H9 (cell line): Measurements from ENCODE around the gene NRXN3. TPM values are rescaled to one million over a fixed set of nuclear protein-coding genes. Genes with fewer than 3 reads are reported as not detected.

ENCODE experiments used
- DNase-seq: peaks from one replicate; pipeline ENCODE4 v3.0.0-alpha.2; 2017
- H2AFZ ChIP-seq: one replicate; pipeline ENCODE4 v1.6.1; 2013; ENCODE audit warnings: mild to moderate bottlenecking, low read length, control low read depth, moderate library complexity
- H2AK5ac ChIP-seq: 2 replicates; pipeline ENCODE4 v1.6.1; 2013; ENCODE audit warnings: low read length, control low read depth, mixed read lengths; ENCODE audit not compliant: insufficient read length
- H2BK120ac ChIP-seq: one replicate; pipeline ENCODE4 v1.6.1; 2013; ENCODE audit warnings: low read depth, mild to moderate bottlenecking, low read length, control low read depth, inconsistent platforms; ENCODE audit not compliant: poor library complexity, severe bottlenecking
- H2BK12ac ChIP-seq: 2 replicates; pipeline ENCODE4 v1.6.1; 2013; ENCODE audit warnings: low read length, control low read depth, mixed read lengths, low read depth; ENCODE audit not compliant: insufficient read length
- H2BK15ac ChIP-seq: 2 replicates; pipeline ENCODE4 v1.6.1; 2013; ENCODE audit warnings: low read depth, low read length, control low read depth
- H2BK20ac ChIP-seq: one replicate; pipeline ENCODE4 v1.6.1; 2013; ENCODE audit warnings: low read depth, mild to moderate bottlenecking, low read length, control low read depth, inconsistent platforms; ENCODE audit not compliant: poor library complexity, severe bottlenecking
- H2BK5ac ChIP-seq: 2 replicates; pipeline ENCODE4 v1.6.1; 2013; ENCODE audit warnings: low read length, control low read depth, mixed read lengths; ENCODE audit not compliant: insufficient read length
- H3K14ac ChIP-seq: 2 replicates; pipeline ENCODE4 v1.6.1; 2013; ENCODE audit warnings: low read length, control low read depth; ENCODE audit not compliant: insufficient read depth
- H3K18ac ChIP-seq: 2 replicates; pipeline ENCODE4 v1.6.1; 2013; ENCODE audit warnings: low read depth, mild to moderate bottlenecking, mixed read lengths, low read length, control low read depth; ENCODE audit not compliant: insufficient read length
- H3K23ac ChIP-seq: 2 replicates; pipeline ENCODE4 v1.6.1; 2013; ENCODE audit warnings: low read length, control low read depth, mixed read lengths, low read depth; ENCODE audit not compliant: insufficient read length
- H3K23me2 ChIP-seq: 2 replicates; pipeline ENCODE4 v1.6.1; 2013; ENCODE audit warnings: low read depth, mild to moderate bottlenecking, mixed read lengths, low read length, control low read depth; ENCODE audit not compliant: insufficient read length, poor library complexity, severe bottlenecking
- H3K27ac ChIP-seq: 2 replicates; pipeline ENCODE4 v1.5.1; 2013; ENCODE audit warnings: low read length, control low read depth, mixed read lengths, low read depth; ENCODE audit not compliant: insufficient read length
- H3K27me3 ChIP-seq: 2 replicates; pipeline ENCODE4 v1.6.1; 2013; ENCODE audit warnings: low read length, control low read depth, inconsistent platforms; ENCODE audit not compliant: insufficient read depth
- H3K4ac ChIP-seq: 2 replicates; pipeline ENCODE4 v1.6.1; 2013; ENCODE audit warnings: low read depth, mild to moderate bottlenecking, control low read depth, inconsistent platforms, low read length, moderate library complexity
- H3K4me1 ChIP-seq: 2 replicates; pipeline ENCODE4 v1.6.1; 2013; ENCODE audit warnings: low read length, control low read depth, inconsistent platforms; ENCODE audit not compliant: insufficient read depth
- H3K4me2 ChIP-seq: 2 replicates; pipeline ENCODE4 v1.6.1; 2013; ENCODE audit warnings: low read length, control low read depth, mixed read lengths; ENCODE audit not compliant: insufficient read length, insufficient read depth
- H3K56ac ChIP-seq: 2 replicates; pipeline ENCODE4 v1.6.1; 2013; ENCODE audit warnings: low read depth, mild to moderate bottlenecking, mixed read lengths, low read length, control low read depth; ENCODE audit not compliant: insufficient read length
- H3K79me1 ChIP-seq: 2 replicates; pipeline ENCODE4 v1.6.1; 2013; ENCODE audit warnings: low read depth, mild to moderate bottlenecking, moderate library complexity, low read length, control low read depth, inconsistent platforms; ENCODE audit not compliant: insufficient read depth, poor library complexity, severe bottlenecking
- H3K79me2 ChIP-seq: 2 replicates; pipeline ENCODE4 v1.6.1; 2013; ENCODE audit warnings: low read length, control low read depth, inconsistent platforms; ENCODE audit not compliant: insufficient read depth
- H3K9ac ChIP-seq: 2 replicates; pipeline ENCODE4 v1.6.1; 2013; ENCODE audit warnings: low read length, control low read depth, mixed read lengths; ENCODE audit not compliant: insufficient read length; ENCODE audit errors: extremely low read depth
- H3K9me3 ChIP-seq: one replicate; pipeline ENCODE4 v1.6.1; 2013; ENCODE audit warnings: low read depth, low read length, inconsistent platforms; ENCODE audit not compliant: control insufficient read depth
- H3T11ph ChIP-seq: one replicate; pipeline ENCODE4 v1.6.1; 2013; ENCODE audit warnings: mild to moderate bottlenecking, low read length, control low read depth, inconsistent platforms
- H4K20me1 ChIP-seq: one replicate; pipeline ENCODE4 v1.6.1; 2013; ENCODE audit not compliant: control insufficient read depth, insufficient read length, insufficient read depth
- H4K5ac ChIP-seq: 2 replicates; pipeline ENCODE4 v1.6.1; 2013; ENCODE audit warnings: low read depth, mild to moderate bottlenecking, mixed read lengths, low read length, control low read depth; ENCODE audit not compliant: insufficient read length
- H4K8ac ChIP-seq: replicated peaks from 2 replicates; pipeline ENCODE4 v1.6.1; 2013; ENCODE audit warnings: low read length, control low read depth, mixed read lengths, low read depth; ENCODE audit not compliant: insufficient read length
- H4K91ac ChIP-seq: 2 replicates; pipeline ENCODE4 v1.6.1; 2013; ENCODE audit warnings: low read depth, mild to moderate bottlenecking, moderate library complexity, mixed read lengths, low read length, control low read depth; ENCODE audit not compliant: insufficient read length
- H3K27ac Mint-ChIP-seq, 3 experiments: 2 replicates in 2 of 3; 3 replicates in 1 of 3; pipeline ENCODE4 v1.8.0; 2020 to 2021; ENCODE audit warnings: mixed read lengths in 3 of 3, mild to moderate bottlenecking in 1 of 3, moderate library complexity in 1 of 3
- H3K27me3 Mint-ChIP-seq: 2 replicates; pipeline ENCODE4 v1.8.0; 2021; ENCODE audit warnings: low read depth, mild to moderate bottlenecking, moderate library complexity, mixed read lengths
- H3K36me3 Mint-ChIP-seq, 3 experiments: 2 replicates in 2 of 3; 3 replicates in 1 of 3; pipeline ENCODE4 v1.8.0; 2020 to 2021; ENCODE audit warnings: low read depth in 3 of 3, mixed read lengths in 3 of 3; ENCODE audit not compliant: insufficient read depth in 1 of 3
- H3K4me1 Mint-ChIP-seq, 2 experiments: 2 replicates each; pipeline ENCODE4 v1.8.0; 2020; ENCODE audit warnings: mixed read lengths in 2 of 2
- H3K4me3 Mint-ChIP-seq, 2 experiments: 2 replicates in 1 of 2; 3 replicates in 1 of 2; pipeline ENCODE4 v1.8.0; 2020 to 2021; ENCODE audit warnings: mild to moderate bottlenecking in 2 of 2, mixed read lengths in 2 of 2, moderate library complexity in 1 of 2
- H3K9me3 Mint-ChIP-seq, 2 experiments: 2 replicates in 1 of 2; 3 replicates in 1 of 2; pipeline ENCODE4 v1.8.0; 2020; ENCODE audit warnings: mild to moderate bottlenecking in 2 of 2, mixed read lengths in 2 of 2, moderate library complexity in 1 of 2
- WGBS: extraction: QIAGEN DNeasy Blood & Tissue Kit; methylation state at CpG from one replicate; pipeline ENCODE4 v1.1.7; 2013; ENCODE audit warnings: missing lambda C conversion rate, low lambda C conversion rate, mixed read lengths; ENCODE audit not compliant: insufficient read length; ENCODE audit errors: extremely low coverage; 5-methylcytosine and 5-hydroxymethylcytosine counted together
- total RNA-seq: library from RNA; stranded (reverse); gene quantifications from 2 replicates; pipeline ENCODE4 v1.2.1, GENCODE V29; 2021
- TF ChIP-seq, protein P1 (sequence below): fragments of 200-600 bp; sonication (generic); conservative IDR thresholded peaks from 3 replicates; pipeline ENCODE4 v1.8.0; 2021; ENCODE audit warnings: antibody characterized with exemption, mild to moderate bottlenecking

Gene NRXN3
- total RNA-seq, 1 experiment from 2014 or later = 1.8 TPM

DNA sequence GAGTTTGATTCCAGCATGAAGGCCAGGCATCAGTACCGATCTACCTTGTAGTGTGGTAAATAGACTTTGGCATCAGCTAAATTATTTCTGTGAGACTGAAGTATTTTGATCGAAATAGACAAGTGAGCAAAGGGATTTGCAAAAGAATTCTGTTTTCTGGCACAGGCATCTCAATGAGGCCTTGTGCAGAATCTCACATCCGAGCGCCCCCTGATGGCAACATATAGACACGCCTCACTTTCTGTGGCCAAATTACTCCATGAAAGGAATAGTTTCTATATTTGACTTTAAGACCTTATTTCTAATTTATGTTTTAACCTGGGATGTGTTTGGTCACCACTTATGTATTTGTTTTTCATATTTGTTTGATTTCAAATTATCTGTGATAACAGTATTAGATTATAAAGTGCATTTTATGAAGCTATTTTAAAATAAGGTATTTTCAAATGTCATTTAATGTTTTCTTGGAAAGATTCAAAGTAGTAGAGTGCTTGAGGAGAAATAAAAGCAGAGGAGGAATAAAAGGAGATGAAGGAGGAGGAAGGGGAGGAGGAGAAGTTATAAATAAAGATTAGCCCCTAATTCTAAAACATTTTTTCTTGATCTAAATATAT lies 731.9 kb downstream of the NRXN3 start:
- Mint-ChIP-seq H3K36me3 (no peaks in the 10 kb centered on the region), H3K27ac (no peak overlapping the region; a peak in 1 of 7 replicates), H3K4me1 (peaks cover 21 to 25% of the 10 kb centered on the region in 2 experiments), H3K27me3 (no peaks in the 10 kb centered on the region), H3K4me3 (no peak overlapping the region), H3K9me3 (no peaks in the 10 kb centered on the region)
- Histone ChIP-seq H3K9me3 (no peaks in the 10 kb centered on the region), H3K27ac (no peak overlapping the region), H4K8ac (no peak overlapping the region), H3K4me1 (peaks cover 3% of the 10 kb centered on the region; the same call in 1 of the 2 replicates), H2AFZ (peak overlapping the region; percentile 93), H2AK5ac (no peak overlapping the region), H3K56ac (no peak overlapping the region), H3K79me1 (no peaks in the 10 kb centered on the region), H4K5ac (no peak overlapping the region), H3K79me2 (no peaks in the 10 kb centered on the region), H3K4me2 (no peak overlapping the region), H2BK20ac (no peak overlapping the region), H2BK120ac (no peak overlapping the region), H3K23me2 (no peaks in the 10 kb centered on the region), H3T11ph (no peak overlapping the region), H3K9ac (no peak overlapping the region), H3K18ac (no peak overlapping the region), H2BK5ac (no peak overlapping the region), H3K14ac (no peak overlapping the region), H3K23ac (no peak overlapping the region), H3K27me3 (no peaks in the 10 kb centered on the region), H4K91ac (no peak overlapping the region), H4K20me1 (no peaks in the 10 kb centered on the region), H2BK12ac (no peak overlapping the region), H3K4ac (no peak overlapping the region), H2BK15ac (no peak overlapping the region)
- TF ChIP-seq, protein P1, sequence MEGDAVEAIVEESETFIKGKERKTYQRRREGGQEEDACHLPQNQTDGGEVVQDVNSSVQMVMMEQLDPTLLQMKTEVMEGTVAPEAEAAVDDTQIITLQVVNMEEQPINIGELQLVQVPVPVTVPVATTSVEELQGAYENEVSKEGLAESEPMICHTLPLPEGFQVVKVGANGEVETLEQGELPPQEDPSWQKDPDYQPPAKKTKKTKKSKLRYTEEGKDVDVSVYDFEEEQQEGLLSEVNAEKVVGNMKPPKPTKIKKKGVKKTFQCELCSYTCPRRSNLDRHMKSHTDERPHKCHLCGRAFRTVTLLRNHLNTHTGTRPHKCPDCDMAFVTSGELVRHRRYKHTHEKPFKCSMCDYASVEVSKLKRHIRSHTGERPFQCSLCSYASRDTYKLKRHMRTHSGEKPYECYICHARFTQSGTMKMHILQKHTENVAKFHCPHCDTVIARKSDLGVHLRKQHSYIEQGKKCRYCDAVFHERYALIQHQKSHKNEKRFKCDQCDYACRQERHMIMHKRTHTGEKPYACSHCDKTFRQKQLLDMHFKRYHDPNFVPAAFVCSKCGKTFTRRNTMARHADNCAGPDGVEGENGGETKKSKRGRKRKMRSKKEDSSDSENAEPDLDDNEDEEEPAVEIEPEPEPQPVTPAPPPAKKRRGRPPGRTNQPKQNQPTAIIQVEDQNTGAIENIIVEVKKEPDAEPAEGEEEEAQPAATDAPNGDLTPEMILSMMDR = peak; percentile 89
- WGBS = no CpG with 5 or more reads among the region's 5 CpGs
- DNase-seq = peak; percentile 50
